ENCODE data around the gene PHF11. TPM values are rescaled to one million over a fixed set of nuclear protein-coding genes. Genes with fewer than 3 reads are reported as not detected.

The PHF11 gene
- total and polyA plus RNA-seq, 2 of the 8 experiments (the other 6 are each of a cell fraction or from before 2014, with no cell fraction given) = 6.1 to 8.1 TPM

DNA sequence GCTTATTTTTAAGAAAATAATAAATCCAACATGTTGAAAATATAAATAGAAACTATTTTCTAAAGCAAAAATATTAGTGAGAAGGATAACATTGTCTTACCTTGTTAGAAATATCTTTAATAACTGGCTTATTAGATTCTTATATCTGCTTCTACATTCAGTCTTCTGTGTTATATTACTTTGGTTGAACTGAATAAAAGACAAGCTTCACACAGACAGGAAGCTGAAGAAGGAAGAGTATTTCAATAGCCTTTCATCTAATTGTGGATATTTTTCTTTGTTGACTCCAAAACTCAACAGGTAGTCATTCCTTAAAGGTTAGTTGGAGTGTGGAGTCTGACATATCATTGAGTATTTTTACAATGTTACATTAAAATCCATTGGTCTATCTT lies 40.8 kb upstream of the PHF11 start:
- H2AFZ ChIP-seq (ENCODE audit: low read length) = no peak overlapping the region
- H4K8ac ChIP-seq (ENCODE audit: extremely low read depth, insufficient read depth, low read length) = no peak overlapping the region
- FAIRE-seq (no peak), DNase-seq (ENCODE audit: low read depth in 1 of 2, low spot score in 2 of 2) (no peak)
- H3K23ac ChIP-seq (ENCODE audit: insufficient read length) = no peak overlapping the region
- no peak overlapping the region for H4K91ac ChIP-seq (replicated peaks; ENCODE audit: insufficient read length, low read length)
- ChIA-PET POLR2A (ENCODE audit: partially characterized antibody) (interaction anchor here (4.5 kb wide), 1 partner anchor 11 kb away, joined by 17 read pairs; the partner anchor contains the start of genes CAB39L and SETDB2), CTCF (ENCODE audit: partially characterized antibody) (interaction anchor here (0.6 to 1.2 kb wide), 4 partner anchors 63 to 232 kb away, joined by 3 to 4 read pairs (median 3); no protein-coding TSS in a partner anchor)
- H3K4me1 ChIP-seq (replicated peaks in 1 of 4; ENCODE audit: control insufficient read depth in 3 of 4, insufficient read depth in 4 of 4, low read length in 3 of 4) = no peaks in the 10 kb centered on the region
- H3K27ac ChIP-seq (ENCODE audit: low read depth, low read length) = no peak overlapping the region
- H3K56ac ChIP-seq (replicated peaks; ENCODE audit: insufficient read length, low read depth, low read length) = no peak overlapping the region
- H3K18ac ChIP-seq (ENCODE audit: extremely low read depth, low read length) = no peak overlapping the region
- no peak overlapping the region for H2BK120ac ChIP-seq (replicated peaks; ENCODE audit: low read depth, low read length)
- no peak overlapping the region for H4K5ac ChIP-seq (ENCODE audit: insufficient read length, low read depth, low read length)
- no peak overlapping the region for H3K4me2 ChIP-seq (ENCODE audit: insufficient read depth in 1 of 2, low read depth in 2 of 2, low read length in 2 of 2)
- no peaks in the 10 kb centered on the region for H3K27me3 ChIP-seq (replicated peaks in 1 of 4; ENCODE audit: control insufficient read depth in 3 of 4, extremely low read depth in 1 of 4, insufficient read depth in 3 of 4, low read length in 3 of 4)
- H2BK20ac ChIP-seq (ENCODE audit: low read length) = no peak overlapping the region
- no peak overlapping the region for H3K4me3 ChIP-seq (ENCODE audit: extremely low read depth in 1 of 4, insufficient read depth in 2 of 4, low read depth in 3 of 4, low read length in 4 of 4)
- no peaks in the 10 kb centered on the region for H3K9me3 ChIP-seq (ENCODE audit: insufficient read depth in 2 of 2, low read depth in 1 of 2, low read length in 1 of 2)
- no peak overlapping the region for H2AK5ac ChIP-seq (ENCODE audit: low read depth, low read length)
- no peaks in the 10 kb centered on the region for H3K79me2 ChIP-seq (ENCODE audit: control insufficient read depth in 1 of 2, insufficient read depth in 2 of 2, low read length in 2 of 2)
- H3K79me1 ChIP-seq (ENCODE audit: low read depth, low read length) = no peaks in the 10 kb centered on the region
- H2BK12ac ChIP-seq (ENCODE audit: low read depth, low read length) = no peak overlapping the region
- no peak overlapping the region for H3K4ac ChIP-seq (replicated peaks; ENCODE audit: insufficient read length, low read depth, low read length)
- H2BK5ac ChIP-seq (ENCODE audit: low read depth, low read length) = no peak overlapping the region
- H3K14ac ChIP-seq (ENCODE audit: insufficient read length) = no peak overlapping the region
- no peaks in the 10 kb centered on the region for H3K23me2 ChIP-seq (ENCODE audit: low read depth, low read length)
- no peak overlapping the region for H3K9ac ChIP-seq (replicated peaks in 1 of 4; ENCODE audit: extremely low read depth in 1 of 4, low read depth in 3 of 4, low read length in 3 of 4)
- no peaks in the 10 kb centered on the region for H4K20me1 ChIP-seq (replicated peaks in 1 of 2; ENCODE audit: control insufficient read depth in 1 of 2, insufficient read depth in 2 of 2, low read length in 2 of 2)
- H2BK15ac ChIP-seq (ENCODE audit: low read length) = no peak overlapping the region
- no peaks in the 10 kb centered on the region for H3K36me3 ChIP-seq (ENCODE audit: control insufficient read depth in 2 of 4, insufficient read depth in 4 of 4, low read length in 3 of 4)
- TF ChIP-seq SP2 (IDR thresholded peaks at IDR 0.05; ENCODE audit: low read length) = no peak
- TF ChIP-seq SIN3A (conservative IDR thresholded peaks at IDR 0.05 in 1 of 2, IDR thresholded peaks at IDR 0.05 in 1 of 2; ENCODE audit: low read depth in 1 of 2, low read length in 2 of 2) = no peak
- no peak for TF ChIP-seq EGR1 (IDR thresholded peaks at IDR 0.05; ENCODE audit: borderline replicate concordance, low read depth, low read length)
- no peak for TF ChIP-seq SAP30 (IDR thresholded peaks at IDR 0.05; ENCODE audit: insufficient read depth, insufficient replicate concordance, low read length)
- TF ChIP-seq POLR2A (IDR thresholded peaks at IDR 0.05; ENCODE audit: control extremely low read depth in 1 of 2, low read depth in 2 of 2, low read length in 2 of 2) = no peak
- TF ChIP-seq CHD1 (IDR thresholded peaks at IDR 0.05; ENCODE audit: low read depth, low read length) = no peak
- no peak for TF ChIP-seq TEAD4 (IDR thresholded peaks at IDR 0.05; ENCODE audit: low read depth, low read length)
- no peak for TF ChIP-seq TCF12 (IDR thresholded peaks at IDR 0.05; ENCODE audit: low read depth, low read length)
- TF ChIP-seq KDM1A (IDR thresholded peaks at IDR 0.05; ENCODE audit: borderline replicate concordance, low read length) = no peak
- TF ChIP-seq, protein P1, sequence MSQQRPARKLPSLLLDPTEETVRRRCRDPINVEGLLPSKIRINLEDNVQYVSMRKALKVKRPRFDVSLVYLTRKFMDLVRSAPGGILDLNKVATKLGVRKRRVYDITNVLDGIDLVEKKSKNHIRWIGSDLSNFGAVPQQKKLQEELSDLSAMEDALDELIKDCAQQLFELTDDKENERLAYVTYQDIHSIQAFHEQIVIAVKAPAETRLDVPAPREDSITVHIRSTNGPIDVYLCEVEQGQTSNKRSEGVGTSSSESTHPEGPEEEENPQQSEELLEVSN (IDR thresholded peaks at IDR 0.05) = no peak
- TF ChIP-seq RNF2 (IDR thresholded peaks at IDR 0.05; ENCODE audit: borderline replicate concordance, low read depth, low read length, missing control alignments, poor library complexity, severe bottlenecking) = no peak
- no peak for TF ChIP-seq POLR2AphosphoS5 (IDR thresholded peaks at IDR 0.05; ENCODE audit: low read depth, low read length)
- no peak for TF ChIP-seq PHF8 (conservative IDR thresholded peaks at IDR 0.05; ENCODE audit: low read depth, low read length)
- no peak for TF ChIP-seq GTF2F1 (IDR thresholded peaks at IDR 0.05; ENCODE audit: borderline replicate concordance, low read depth, low read length)
- TF ChIP-seq KDM4A (IDR thresholded peaks at IDR 0.05; ENCODE audit: low read depth, low read length, severe bottlenecking) = no peak
